Lung (tissue), 12 donors: Measurements from ENCODE around the gene PSD. TPM values are rescaled to one million over a fixed set of nuclear protein-coding genes. Genes with fewer than 3 reads are reported as not detected.
A peak's percentile ranks its signal among the peaks of the same experiment; 100 is the strongest.

Experiments used
- ATAC-seq: fragments of 200-7000 bp; cut with Tn5 transposase; one replicate; pipeline ENCODE4 v1.9.1; 2020; ENCODE audit warnings: moderate number of reproducible peaks; ENCODE audit not compliant: insufficient read depth, low FRiP score
- DNase-seq, 3 donors: peaks; one replicate each; pipeline ENCODE4 v3.0.0-alpha.2; 2013 to 2017
- H3K27ac ChIP-seq, 2 donors: one replicate each; pipeline ENCODE4 v1.5.1; 2013; ENCODE audit warnings: mild to moderate bottlenecking in 2 of 2, moderate library complexity in 2 of 2, control low read depth in 1 of 2, inconsistent platforms in 1 of 2, low read depth in 1 of 2, low read length in 1 of 2
- H3K27me3 ChIP-seq, 3 donors: one replicate each; pipeline ENCODE4 v1.5.1; 2013; ENCODE audit warnings: low read length in 2 of 3; ENCODE audit not compliant: control insufficient read depth in 3 of 3, insufficient read depth in 3 of 3
- H3K36me3 ChIP-seq, 4 donors: one replicate each; pipeline ENCODE4 v1.5.1; 2013; ENCODE audit warnings: low read length in 4 of 4, mild to moderate bottlenecking in 1 of 4, moderate library complexity in 1 of 4; ENCODE audit not compliant: control insufficient read depth in 4 of 4, insufficient read depth in 4 of 4
- H3K4me1 ChIP-seq, 5 donors: one replicate each; pipeline ENCODE4 v1.5.1; 2013; ENCODE audit warnings: low read length in 5 of 5, mild to moderate bottlenecking in 2 of 5, moderate library complexity in 1 of 5; ENCODE audit not compliant: control insufficient read depth in 5 of 5, insufficient read depth in 5 of 5
- H3K4me3 ChIP-seq: one replicate; pipeline ENCODE4 v1.5.1; 2013; ENCODE audit warnings: mild to moderate bottlenecking, control low read depth, moderate library complexity
- H3K9ac ChIP-seq, 2 donors: one replicate each; pipeline ENCODE4 v1.5.1; 2013; ENCODE audit warnings: low read length in 2 of 2, control low read depth in 1 of 2; ENCODE audit not compliant: insufficient read depth in 1 of 2
- H3K9me3 ChIP-seq, 4 donors: one replicate each; pipeline ENCODE4 v1.5.1; 2013; ENCODE audit warnings: low read length in 3 of 4, mild to moderate bottlenecking in 1 of 4, moderate library complexity in 1 of 4; ENCODE audit not compliant: control insufficient read depth in 4 of 4, insufficient read depth in 3 of 4
- CTCF ChIP-seq: IDR thresholded peaks from 2 replicates; pipeline ENCODE4 v1.5.1; 2012; ENCODE audit warnings: mild to moderate bottlenecking; ENCODE audit errors: control extremely low read depth, extremely low read depth
- WGBS, 2 donors: extraction: QIAGEN DNeasy Blood & Tissue Kit; methylation state at CpG; one replicate each; pipeline ENCODE4 v1.1.7; 2013; 5-methylcytosine and 5-hydroxymethylcytosine counted together
- polyA plus RNA-seq, 2 donors: library from polyadenylated mRNA; stranded (reverse); fragments of 200-250 nt; gene quantifications; one replicate each; pipeline ENCODE4 v1.2.1, GENCODE V29; 2013
- total RNA-seq, 2 donors: library from RNA; depleted of rRNA in 1 of 2; stranded (reverse); fragments of >200 nt in 1 of 2; gene quantifications; one replicate each; pipeline ENCODE4 v1.2.1, GENCODE V29; 2014 to 2021
- donor health status: control.
- donor health status: control.
- donor health status: Bipolar disorder and iron deficiency.
- donor health status: healthy.
- donor health status: DM: yes; HTN: yes; CAD: no.

Gene PSD
- total and polyA plus RNA-seq, 4 donors = 1.1 to 5.3 (median 3.2) TPM

DNA sequence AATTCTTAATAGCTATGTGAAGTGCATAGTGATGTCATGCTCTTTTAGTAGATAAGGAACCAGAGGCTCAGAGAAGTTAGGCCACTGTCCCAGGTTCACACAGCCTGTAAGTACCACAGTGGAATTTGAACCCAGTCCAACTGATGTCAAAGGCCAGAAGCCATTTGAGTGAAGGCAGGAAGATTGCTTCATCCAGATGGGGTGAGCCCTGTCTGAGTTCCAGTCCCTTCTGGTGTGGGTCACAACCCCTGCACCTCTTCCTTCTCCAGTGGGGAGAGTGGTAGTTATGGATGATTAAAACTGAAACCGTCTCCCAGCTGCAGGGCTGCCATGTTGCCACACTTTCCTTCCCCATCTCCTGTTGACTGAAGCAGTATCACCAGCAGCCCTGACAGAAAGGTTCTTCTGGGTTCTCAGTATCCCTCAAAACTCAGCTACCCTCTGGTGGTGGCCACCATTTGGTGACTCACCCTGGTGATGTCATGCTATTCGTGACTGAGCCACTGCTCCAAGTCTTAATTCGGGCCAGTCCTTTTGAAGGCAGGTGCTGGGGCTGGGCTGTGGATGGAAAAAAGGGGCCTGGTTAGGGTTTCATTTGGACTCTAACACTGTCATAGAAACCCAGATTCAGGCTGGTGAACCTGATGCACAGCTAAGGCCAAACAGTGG, 34.2 kb upstream of the PSD start:
- no peaks in the 10 kb centered on the region for H3K27me3 ChIP-seq
- WGBS, 2 donors = 32% methylated on average over 3 of the region's 3 CpGs
- no peaks in the 10 kb centered on the region for H3K9me3 ChIP-seq
- H3K27ac ChIP-seq = peak overlapping the region in 1 of 2 donors; percentile 64
- H3K4me3 ChIP-seq = no peak overlapping the region
- peaks cover 0 to 2% (median 0%) of the 10 kb centered on the region in 4 donors for H3K36me3 ChIP-seq
- peaks cover 0 to 11% (median 2%) of the 10 kb centered on the region in 5 donors for H3K4me1 ChIP-seq
- no peak for ATAC-seq
- TF ChIP-seq CTCF = no peak
- no peak overlapping the region for H3K9ac ChIP-seq
- DNase-seq = no peak

DNA sequence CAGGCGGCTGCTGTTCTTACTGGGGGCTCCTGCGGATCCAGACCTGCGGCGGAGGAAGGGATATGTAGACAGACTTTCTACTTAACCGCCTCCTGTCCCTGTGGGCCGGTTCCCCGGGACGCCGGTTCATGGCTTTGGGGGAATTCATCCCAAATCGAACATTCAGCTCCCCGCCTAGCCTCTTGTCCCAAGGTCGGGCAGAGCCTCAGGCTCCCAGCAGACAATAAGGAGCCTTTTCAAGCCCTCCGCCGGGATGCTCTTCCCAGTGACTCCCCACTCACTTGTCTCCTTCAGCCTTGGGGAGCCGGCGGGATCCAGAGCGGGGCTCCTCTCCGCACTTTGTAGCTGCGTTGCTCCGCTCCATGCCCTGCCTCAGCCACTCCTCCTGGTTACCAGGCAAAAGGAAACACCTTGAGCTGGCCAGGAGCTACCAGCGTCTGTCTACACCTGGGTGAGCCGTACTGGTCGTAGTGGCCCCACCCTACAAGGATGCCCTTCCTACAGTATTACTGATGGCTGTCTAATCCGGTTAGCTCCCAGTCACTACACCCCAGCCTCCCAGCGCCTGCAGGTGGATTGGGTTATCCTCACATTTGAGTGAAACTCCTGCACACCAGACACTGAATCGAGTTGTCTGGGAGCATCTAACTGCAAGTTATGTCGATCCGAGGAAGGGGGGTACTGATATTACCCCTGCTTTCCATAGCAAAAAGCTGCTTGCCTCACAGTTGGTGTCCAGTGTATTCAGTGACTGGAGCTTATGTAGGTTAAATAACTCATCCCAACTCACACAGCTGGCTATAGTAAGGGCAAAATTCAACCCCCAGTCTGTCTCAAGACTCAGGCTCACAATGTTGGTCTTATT, 32.8 kb upstream of the PSD start, which contains the start of gene C10orf95:
C10orf95 (minus strand) TSS at position 439 of the 865 bp plus-strand sequence. CDS start 450 bp downstream, outside the sequence.
- 29% methylated on average over 28 of the region's 28 CpGs for WGBS, 2 donors
- H3K9ac ChIP-seq = peak within 1 kb of the TSS; percentile 33 to 38
- no peak for TF ChIP-seq CTCF
- peak within 1 kb of the TSS; percentile 90 for H3K4me3 ChIP-seq
- H3K9me3 ChIP-seq = no peaks in the 10 kb centered on the region
- peak within 1 kb of the TSS; percentile 63 to 95 for H3K27ac ChIP-seq
- H3K4me1 ChIP-seq = peaks cover 0 to 11% (median 2%) of the 10 kb centered on the region in 5 donors
- ATAC-seq = no peak
- peaks cover 0 to 2% (median 0%) of the 10 kb centered on the region in 4 donors for H3K36me3 ChIP-seq
- H3K27me3 ChIP-seq = no peaks in the 10 kb centered on the region
- DNase-seq = no peak

GRCh38 chr10:102450374-102451104, 32.0 kb upstream of the PSD start:
- no peaks in the 10 kb centered on the region for H3K27me3 ChIP-seq
- 0% methylated on average over 59 to 104 of the region's 104 CpGs for WGBS, 2 donors
- peak overlapping the region; percentile 90 for H3K4me3 ChIP-seq
- ATAC-seq = peak; percentile 85
- peak; percentile 77 to 95 (median 87) for DNase-seq
- no peaks in the 10 kb centered on the region for H3K9me3 ChIP-seq
- TF ChIP-seq CTCF = no peak
- no peaks in the 10 kb centered on the region for H3K36me3 ChIP-seq
- peak overlapping the region in 1 of 2 donors; percentile 79 for H3K9ac ChIP-seq
- H3K4me1 ChIP-seq = peaks cover 0 to 11% (median 2%) of the 10 kb centered on the region in 5 donors
- peak overlapping the region; percentile 63 to 95 for H3K27ac ChIP-seq
